ENCODE data around the gene EZH2. TPM values are rescaled to one million over a fixed set of nuclear protein-coding genes. Genes with fewer than 3 reads are reported as not detected.

Gene EZH2
- total and polyA plus RNA-seq, 2 donors (not counting 1 experiment from before 2014, with no cell fraction given), result 7.1 to 10.1 TPM

- no peaks in the 10 kb centered on the region for H3K27me3 ChIP-seq (ENCODE audit: control insufficient read depth, insufficient read depth, low read length)
- peaks cover 3% of the 10 kb centered on the region for H3K36me3 ChIP-seq (ENCODE audit: control insufficient read depth, insufficient read depth, low read length)
- peaks cover 7% of the 10 kb centered on the region for H3K4me1 ChIP-seq (ENCODE audit: control insufficient read depth, extremely low read depth, insufficient read depth, low read length)
- peak; percentile 87 to 94 for DNase-seq (ENCODE audit: low read depth in 2 of 2)
- peak overlapping the region; percentile 52 for H3K4me2 ChIP-seq (ENCODE audit: extremely low read depth, insufficient read depth, low read length)
- no peaks in the 10 kb centered on the region for H3K9me3 ChIP-seq (ENCODE audit: control insufficient read depth, insufficient read depth, low read depth, low read length)
- H3K9ac ChIP-seq (ENCODE audit: insufficient read depth, low read length), result no peak overlapping the region
- peaks cover 4% of the 10 kb centered on the region for H3K79me2 ChIP-seq (ENCODE audit: control insufficient read depth, insufficient read depth, low read length)
- no peak overlapping the region for H3K4me3 ChIP-seq (replicated peaks in 1 of 4; ENCODE audit: control extremely low read depth in 1 of 4, insufficient read depth in 1 of 4, low read depth in 3 of 4, low read length in 4 of 4)
- H4K20me1 ChIP-seq (ENCODE audit: control insufficient read depth, extremely low read depth, insufficient read depth, low read length), result no peaks in the 10 kb centered on the region
- no peak for TF ChIP-seq EZH2 (IDR thresholded peaks at IDR 0.05; ENCODE audit: low read length, missing control alignments)
- TF ChIP-seq, protein P1, sequence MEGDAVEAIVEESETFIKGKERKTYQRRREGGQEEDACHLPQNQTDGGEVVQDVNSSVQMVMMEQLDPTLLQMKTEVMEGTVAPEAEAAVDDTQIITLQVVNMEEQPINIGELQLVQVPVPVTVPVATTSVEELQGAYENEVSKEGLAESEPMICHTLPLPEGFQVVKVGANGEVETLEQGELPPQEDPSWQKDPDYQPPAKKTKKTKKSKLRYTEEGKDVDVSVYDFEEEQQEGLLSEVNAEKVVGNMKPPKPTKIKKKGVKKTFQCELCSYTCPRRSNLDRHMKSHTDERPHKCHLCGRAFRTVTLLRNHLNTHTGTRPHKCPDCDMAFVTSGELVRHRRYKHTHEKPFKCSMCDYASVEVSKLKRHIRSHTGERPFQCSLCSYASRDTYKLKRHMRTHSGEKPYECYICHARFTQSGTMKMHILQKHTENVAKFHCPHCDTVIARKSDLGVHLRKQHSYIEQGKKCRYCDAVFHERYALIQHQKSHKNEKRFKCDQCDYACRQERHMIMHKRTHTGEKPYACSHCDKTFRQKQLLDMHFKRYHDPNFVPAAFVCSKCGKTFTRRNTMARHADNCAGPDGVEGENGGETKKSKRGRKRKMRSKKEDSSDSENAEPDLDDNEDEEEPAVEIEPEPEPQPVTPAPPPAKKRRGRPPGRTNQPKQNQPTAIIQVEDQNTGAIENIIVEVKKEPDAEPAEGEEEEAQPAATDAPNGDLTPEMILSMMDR (conservative IDR thresholded peaks at IDR 0.05 in 1 of 2, IDR thresholded peaks at IDR 0.05 in 1 of 2; ENCODE audit: low read depth in 1 of 2, low read length in 2 of 2), result no peak
- peak overlapping the region; percentile 3 for H3K27ac ChIP-seq (ENCODE audit: insufficient read depth, low read length)
- no peak overlapping the region for H2AFZ ChIP-seq (ENCODE audit: low read length)
Measured at GRCh38 chr7:148772297-148773089, 111.6 kb downstream of the EZH2 start.

DNA sequence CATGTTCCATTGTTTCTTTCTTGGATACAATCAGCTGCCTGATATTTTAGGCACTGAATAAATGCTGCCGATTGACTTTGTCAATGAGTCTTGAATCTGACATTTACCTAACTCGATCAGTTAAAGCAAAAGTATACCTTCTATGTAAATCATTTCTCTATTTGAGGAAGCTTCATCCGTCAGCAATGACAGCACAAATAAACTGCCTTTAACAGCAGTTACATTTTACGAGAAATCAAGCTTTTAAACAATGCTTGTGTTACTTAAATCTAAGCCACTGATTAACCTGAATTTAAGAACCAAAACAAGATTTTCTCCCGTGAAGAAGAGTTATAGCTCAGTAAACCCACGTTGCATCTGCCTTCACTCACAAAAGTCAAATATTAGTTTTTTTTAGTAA, 114.1 kb downstream of the EZH2 start:
- Histone ChIP-seq H3K79me2 (ENCODE audit: control insufficient read depth, insufficient read depth, low read length) (peaks cover 4% of the 10 kb centered on the region), H3K27me3 (ENCODE audit: control insufficient read depth, insufficient read depth, low read length) (no peaks in the 10 kb centered on the region), H3K4me3 (replicated peaks in 1 of 4; ENCODE audit: control extremely low read depth in 1 of 4, insufficient read depth in 1 of 4, low read depth in 3 of 4, low read length in 4 of 4) (no peak overlapping the region), H3K4me1 (ENCODE audit: control insufficient read depth, extremely low read depth, insufficient read depth, low read length) (peaks cover 7% of the 10 kb centered on the region), H3K9ac (ENCODE audit: insufficient read depth, low read length) (no peak overlapping the region), H3K4me2 (ENCODE audit: extremely low read depth, insufficient read depth, low read length) (no peak overlapping the region), H2AFZ (ENCODE audit: low read length) (no peak overlapping the region), H3K9me3 (ENCODE audit: control insufficient read depth, insufficient read depth, low read depth, low read length) (no peaks in the 10 kb centered on the region), H3K27ac (ENCODE audit: insufficient read depth, low read length) (no peak overlapping the region), H4K20me1 (ENCODE audit: control insufficient read depth, extremely low read depth, insufficient read depth, low read length) (no peaks in the 10 kb centered on the region), H3K36me3 (ENCODE audit: control insufficient read depth, insufficient read depth, low read length) (peaks cover 3% of the 10 kb centered on the region)
- no peak for DNase-seq (ENCODE audit: low read depth in 2 of 2)
- TF ChIP-seq, protein P1 (conservative IDR thresholded peaks at IDR 0.05 in 1 of 2, IDR thresholded peaks at IDR 0.05 in 1 of 2; ENCODE audit: low read depth in 1 of 2, low read length in 2 of 2), result no peak
- TF ChIP-seq EZH2 (IDR thresholded peaks at IDR 0.05; ENCODE audit: low read length, missing control alignments), result no peak

- Histone ChIP-seq H2AFZ (ENCODE audit: low read length) (no peak overlapping the region), H3K36me3 (ENCODE audit: control insufficient read depth, insufficient read depth, low read length) (no peaks in the 10 kb centered on the region), H3K4me1 (ENCODE audit: control insufficient read depth, extremely low read depth, insufficient read depth, low read length) (no peaks in the 10 kb centered on the region), H3K4me3 (replicated peaks in 1 of 4; ENCODE audit: control extremely low read depth in 1 of 4, insufficient read depth in 1 of 4, low read depth in 3 of 4, low read length in 4 of 4) (no peak overlapping the region), H3K9ac (ENCODE audit: insufficient read depth, low read length) (no peak overlapping the region), H3K27ac (ENCODE audit: insufficient read depth, low read length) (no peak overlapping the region), H3K79me2 (ENCODE audit: control insufficient read depth, insufficient read depth, low read length) (no peaks in the 10 kb centered on the region), H4K20me1 (ENCODE audit: control insufficient read depth, extremely low read depth, insufficient read depth, low read length) (no peaks in the 10 kb centered on the region), H3K9me3 (ENCODE audit: control insufficient read depth, insufficient read depth, low read depth, low read length) (no peaks in the 10 kb centered on the region), H3K4me2 (ENCODE audit: extremely low read depth, insufficient read depth, low read length) (no peak overlapping the region), H3K27me3 (ENCODE audit: control insufficient read depth, insufficient read depth, low read length) (no peaks in the 10 kb centered on the region)
- peak in 1 of 2 donors; percentile 56 for DNase-seq (ENCODE audit: low read depth in 2 of 2)
- TF ChIP-seq EZH2 (IDR thresholded peaks at IDR 0.05; ENCODE audit: low read length, missing control alignments), result no peak
- TF ChIP-seq, protein P1 (conservative IDR thresholded peaks at IDR 0.05 in 1 of 2, IDR thresholded peaks at IDR 0.05 in 1 of 2; ENCODE audit: low read depth in 1 of 2, low read length in 2 of 2), result no peak
Measured at GRCh38 chr7:148763622-148764021, 120.5 kb downstream of the EZH2 start.
